A549 (cell line): ENCODE measurements around the gene PTPRN2. TPM values are rescaled to one million over a fixed set of nuclear protein-coding genes. Genes with fewer than 3 reads are reported as not detected.

ENCODE experiments used
- ATAC-seq, 2 experiments: fragments of 200-7000 bp in 1 of 2; fragments of >200 bp in 1 of 2; cut with Nextera tagmentation in 1 of 2; cut with Tn5 transposase in 1 of 2; 3 replicates each; pipeline versions ENCODE4 v1.8.0 to v1.9.1; 2018 to 2020; ENCODE audit warnings: mild to moderate bottlenecking in 1 of 2, moderate library complexity in 1 of 2
- CTCF ChIA-PET: fragments of 300-600 bp; sonication (Branson Sonifier 250); formaldehyde crosslinking; extraction: SDS; loops from one replicate; lab custom pipeline; 2021; ENCODE audit warnings: antibody characterized with exemption, inconsistent platforms; lab: Yijun Ruan, JAX
- POLR2A ChIA-PET: fragments of 350-600 bp; formaldehyde crosslinking; extraction: SDS; loops from one replicate; lab custom pipeline; 2021; ENCODE audit warnings: antibody characterized with exemption, inconsistent platforms; lab: Yijun Ruan, JAX
- DNase-seq, 2 experiments: peaks; one replicate each; pipeline versions ENCODE4 v3.0.0 to v3.0.0-alpha.2; 2011 to 2016; ENCODE audit warnings: low read depth in 1 of 2, low spot score in 1 of 2
- FAIRE-seq: peaks from 2 replicates; lab custom pipeline; 2011; peaks lifted over from hg19 to GRCh38; lab: Jason Lieb, UNC
- H3K27ac ChIP-seq, 2 experiments: fragments of >200 bp; sonication (Bioruptor Twin); formaldehyde crosslinking; 3 replicates each; pipeline ENCODE4 v1.5.1; 2016 to 2017
- H3K4me1 ChIP-seq: fragments of >200 bp; sonication (Bioruptor Twin); formaldehyde crosslinking; 3 replicates; pipeline ENCODE4 v1.6.1; 2016
- H3K4me2 ChIP-seq: fragments of >200 bp; sonication (Bioruptor Twin); formaldehyde crosslinking; 3 replicates; pipeline ENCODE4 v1.6.1; 2016
- H3K4me3 ChIP-seq: fragments of >200 bp; sonication (Bioruptor Twin); formaldehyde crosslinking; 3 replicates; pipeline ENCODE4 v1.5.1; 2016
- H3K9me3 ChIP-seq: fragments of >200 bp; sonication (Bioruptor Twin); formaldehyde crosslinking; 3 replicates; pipeline ENCODE4 v1.6.1; 2016
- CBX8 ChIP-seq: fragments of 200-600 bp; sonication (generic); IDR thresholded peaks from 2 replicates; pipeline ENCODE4 v1.6.1; 2016
- EHF ChIP-seq: fragments of 250-450 bp; sonication (Bioruptor Pico); IDR thresholded peaks from 2 replicates; pipeline ENCODE4 v1.5.0; 2020; ENCODE audit warnings: mild to moderate bottlenecking
- ESRRA ChIP-seq: fragments of 150-350 bp; IDR thresholded peaks from 2 replicates; pipeline ENCODE4 v1.6.1; 2014; ENCODE audit warnings: mild to moderate bottlenecking, low read length, borderline replicate concordance
- FOSL2 ChIP-seq, 2 experiments: fragments of 450-650 bp in 1 of 2; fragments of >200 bp in 1 of 2; sonication (Bioruptor Twin) in 1 of 2; formaldehyde crosslinking; IDR thresholded peaks; 2 replicates each; pipeline versions ENCODE4 v1.5.0 to v1.6.1; 2016 to 2020; ENCODE audit warnings: mild to moderate bottlenecking in 1 of 2, moderate library complexity in 1 of 2
- FOXS1 ChIP-seq: fragments of 250-450 bp; sonication (Bioruptor Pico); IDR thresholded peaks from 2 replicates; pipeline ENCODE4 v1.5.0; 2020; ENCODE audit warnings: mild to moderate bottlenecking, moderate library complexity
- GATA3 ChIP-seq: IDR thresholded peaks from 2 replicates; pipeline ENCODE4 v1.6.1; 2012; ENCODE audit warnings: borderline replicate concordance
- HDAC2 ChIP-seq: fragments of 200-600 bp; sonication (generic); IDR thresholded peaks from 2 replicates; pipeline ENCODE4 v1.6.1; 2016
- HOXA7 ChIP-seq: fragments of 250-450 bp; sonication (Bioruptor Pico); IDR thresholded peaks from 2 replicates; pipeline ENCODE4 v1.5.0; 2020; ENCODE audit warnings: mild to moderate bottlenecking, moderate library complexity
- HOXB13 ChIP-seq: fragments of 250-450 bp; sonication (Bioruptor Pico); IDR thresholded peaks from 2 replicates; pipeline ENCODE4 v1.5.0; 2020; ENCODE audit warnings: low read depth, mild to moderate bottlenecking, moderate library complexity
- JUN ChIP-seq, 2 experiments: fragments of >200 bp; sonication (Bioruptor Twin); formaldehyde crosslinking; IDR thresholded peaks; 2 replicates in 1 of 2; 3 replicates in 1 of 2; pipeline ENCODE4 v1.6.1; 2016 to 2017
- KDM1A ChIP-seq: fragments of 200-600 bp; sonication (generic); IDR thresholded peaks from 2 replicates; pipeline ENCODE4 v1.6.1; 2016; ENCODE audit warnings: low read depth, mild to moderate bottlenecking
- NFE2L2 ChIP-seq: fragments of 150-350 bp; conservative IDR thresholded peaks from 2 replicates; pipeline ENCODE4 v1.6.1; 2014; ENCODE audit warnings: low read length
- NPAS2 ChIP-seq: fragments of 250-450 bp; sonication (Bioruptor Pico); IDR thresholded peaks from 2 replicates; pipeline ENCODE4 v1.8.0; 2022; ENCODE audit warnings: mild to moderate bottlenecking, moderate library complexity, borderline replicate concordance
- POLR2A ChIP-seq: IDR thresholded peaks from 2 replicates; pipeline ENCODE4 v1.6.1; 2012; ENCODE audit warnings: mild to moderate bottlenecking, low read length
- RAD21 ChIP-seq, 2 experiments: fragments of >200 bp in 1 of 2; sonication (Bioruptor Twin) in 1 of 2; formaldehyde crosslinking in 1 of 2; IDR thresholded peaks in 1 of 2; conservative IDR thresholded peaks in 1 of 2; 2 replicates in 1 of 2; 3 replicates in 1 of 2; pipeline ENCODE4 v1.6.1; 2012 to 2018; ENCODE audit warnings: inconsistent platforms in 1 of 2
- RARB ChIP-seq: fragments of 250-450 bp; sonication (Bioruptor Pico); IDR thresholded peaks from 2 replicates; pipeline ENCODE4 v1.8.0; 2021; ENCODE audit warnings: mild to moderate bottlenecking, moderate library complexity
- RCOR1 ChIP-seq: fragments of 150-350 bp; IDR thresholded peaks from 2 replicates; pipeline ENCODE4 v1.6.1; 2014; ENCODE audit warnings: antibody characterized with exemption, low read length, low read depth
- RNF2 ChIP-seq: fragments of 200-600 bp; sonication (generic); IDR thresholded peaks from 2 replicates; pipeline ENCODE4 v1.6.1; 2016; ENCODE audit warnings: low read depth, mild to moderate bottlenecking, antibody characterized with exemption, moderate library complexity, borderline replicate concordance
- TP53 ChIP-seq: fragments of 250-450 bp; sonication (Bioruptor Pico); IDR thresholded peaks from 2 replicates; pipeline ENCODE4 v1.5.0; 2021; ENCODE audit warnings: mild to moderate bottlenecking, moderate library complexity
- ZNF302 ChIP-seq: fragments of 250-450 bp; sonication (Bioruptor Pico); IDR thresholded peaks from 2 replicates; pipeline ENCODE4 v1.9.0; 2021; ENCODE audit warnings: inconsistent platforms, mild to moderate bottlenecking, moderate library complexity
- ZSCAN20 ChIP-seq: fragments of 250-450 bp; sonication (Bioruptor Pico); IDR thresholded peaks from 2 replicates; pipeline ENCODE4 v1.8.0; 2022; ENCODE audit warnings: mild to moderate bottlenecking, moderate library complexity
- WGBS: methylation state at CpG from one replicate; pipeline ENCODE4 v1.1.6; 2017; ENCODE audit errors: missing lambda C conversion rate; 5-methylcytosine and 5-hydroxymethylcytosine counted together
- polyA plus RNA-seq, 4 experiments: library from polyadenylated mRNA; depleted of rRNA in 3 of 4; stranded (reverse); fragments of >200 nt; fragmentation: RNase III in 1 of 4; extraction: RNeasy Plus Mini Kit Qiagen cat#74134 plus additional on column Dnase treatment in 1 of 4; gene quantifications; 2 replicates in 3 of 4; 3 replicates in 1 of 4; pipeline ENCODE4 v1.2.3, GENCODE V29; 2011 to 2017
- TF ChIP-seq, protein P1 (sequence below): IDR thresholded peaks from 2 replicates; pipeline ENCODE4 v1.6.1; 2012
- TF ChIP-seq, protein P2 (sequence below): fragments of >200 bp; sonication (Bioruptor Twin); formaldehyde crosslinking; IDR thresholded peaks from 3 replicates; pipeline ENCODE4 v1.6.1; 2016
- TF ChIP-seq, protein P3 (sequence below): fragments of 250-450 bp; sonication (Bioruptor Pico); IDR thresholded peaks from 2 replicates; pipeline ENCODE4 v1.5.0; 2021; ENCODE audit warnings: mild to moderate bottlenecking, moderate library complexity, borderline replicate concordance
- TF ChIP-seq, protein P4 (sequence below): IDR thresholded peaks from 2 replicates; pipeline ENCODE4 v1.6.1; 2012; ENCODE audit warnings: low read depth, borderline replicate concordance
- TF ChIP-seq, protein P5 (sequence below): fragments of 200-600 bp; sonication (generic); IDR thresholded peaks from 2 replicates; pipeline ENCODE4 v1.6.1; 2016; ENCODE audit warnings: antibody characterized with exemption, mild to moderate bottlenecking, moderate library complexity

PTPRN2 gene
- polyA plus RNA-seq, 2 of the 4 experiments (the other 2 are of a cell fraction): 0.41 to 1.2 TPM

DNA sequence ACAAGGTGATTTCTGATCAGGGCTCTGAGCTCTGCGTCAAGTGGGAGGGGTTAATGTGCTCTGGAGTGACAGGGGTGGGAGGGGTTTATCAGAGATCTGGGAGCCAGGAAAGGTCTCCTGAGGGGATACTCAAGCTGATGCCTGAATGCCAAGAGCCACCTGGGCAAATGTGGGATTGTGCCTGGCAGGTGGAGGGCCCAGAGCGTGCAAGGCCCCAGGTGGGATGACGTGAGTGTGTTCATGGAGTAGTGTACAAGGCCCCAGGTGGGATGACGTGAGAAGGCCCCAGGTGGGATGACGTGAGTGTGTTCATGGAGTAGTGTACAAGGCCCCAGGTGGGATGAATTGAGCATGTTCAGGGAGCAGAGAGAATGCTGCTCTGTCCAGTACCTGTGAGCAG is 610.3 kb downstream of the PTPRN2 start:
- FAIRE-seq (no peak), DNase-seq (no peak), ATAC-seq (no peak)
- POLR2A ChIA-PET: no interaction called here
- Histone ChIP-seq H3K27ac (no peak overlapping the region), H3K9me3 (no peaks in the 10 kb centered on the region; the same call in 2 of the 3 replicates), H3K4me1 (no peaks in the 10 kb centered on the region), H3K4me2 (no peak overlapping the region), H3K4me3 (no peak overlapping the region)
- TF ChIP-seq ESRRA: no peak
- no peak for TF ChIP-seq JUN (IDR thresholded peaks at IDR 0.05)
- TF ChIP-seq, protein P1, sequence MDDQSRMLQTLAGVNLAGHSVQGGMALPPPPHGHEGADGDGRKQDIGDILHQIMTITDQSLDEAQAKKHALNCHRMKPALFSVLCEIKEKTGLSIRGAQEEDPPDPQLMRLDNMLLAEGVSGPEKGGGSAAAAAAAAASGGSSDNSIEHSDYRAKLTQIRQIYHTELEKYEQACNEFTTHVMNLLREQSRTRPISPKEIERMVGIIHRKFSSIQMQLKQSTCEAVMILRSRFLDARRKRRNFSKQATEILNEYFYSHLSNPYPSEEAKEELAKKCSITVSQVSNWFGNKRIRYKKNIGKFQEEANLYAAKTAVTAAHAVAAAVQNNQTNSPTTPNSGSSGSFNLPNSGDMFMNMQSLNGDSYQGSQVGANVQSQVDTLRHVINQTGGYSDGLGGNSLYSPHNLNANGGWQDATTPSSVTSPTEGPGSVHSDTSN: no peak
- no peak for TF ChIP-seq RNF2
- TF ChIP-seq POLR2A: no peak
- TF ChIP-seq, protein P2, sequence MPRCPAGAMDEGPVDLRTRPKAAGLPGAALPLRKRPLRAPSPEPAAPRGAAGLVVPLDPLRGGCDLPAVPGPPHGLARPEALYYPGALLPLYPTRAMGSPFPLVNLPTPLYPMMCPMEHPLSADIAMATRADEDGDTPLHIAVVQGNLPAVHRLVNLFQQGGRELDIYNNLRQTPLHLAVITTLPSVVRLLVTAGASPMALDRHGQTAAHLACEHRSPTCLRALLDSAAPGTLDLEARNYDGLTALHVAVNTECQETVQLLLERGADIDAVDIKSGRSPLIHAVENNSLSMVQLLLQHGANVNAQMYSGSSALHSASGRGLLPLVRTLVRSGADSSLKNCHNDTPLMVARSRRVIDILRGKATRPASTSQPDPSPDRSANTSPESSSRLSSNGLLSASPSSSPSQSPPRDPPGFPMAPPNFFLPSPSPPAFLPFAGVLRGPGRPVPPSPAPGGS: no peak
- TF ChIP-seq HDAC2: no peak
- TF ChIP-seq RARB: no peak
- no peak for TF ChIP-seq KDM1A
- no peak for TF ChIP-seq ZNF302
- TF ChIP-seq NFE2L2: no peak
- TF ChIP-seq, protein P3, sequence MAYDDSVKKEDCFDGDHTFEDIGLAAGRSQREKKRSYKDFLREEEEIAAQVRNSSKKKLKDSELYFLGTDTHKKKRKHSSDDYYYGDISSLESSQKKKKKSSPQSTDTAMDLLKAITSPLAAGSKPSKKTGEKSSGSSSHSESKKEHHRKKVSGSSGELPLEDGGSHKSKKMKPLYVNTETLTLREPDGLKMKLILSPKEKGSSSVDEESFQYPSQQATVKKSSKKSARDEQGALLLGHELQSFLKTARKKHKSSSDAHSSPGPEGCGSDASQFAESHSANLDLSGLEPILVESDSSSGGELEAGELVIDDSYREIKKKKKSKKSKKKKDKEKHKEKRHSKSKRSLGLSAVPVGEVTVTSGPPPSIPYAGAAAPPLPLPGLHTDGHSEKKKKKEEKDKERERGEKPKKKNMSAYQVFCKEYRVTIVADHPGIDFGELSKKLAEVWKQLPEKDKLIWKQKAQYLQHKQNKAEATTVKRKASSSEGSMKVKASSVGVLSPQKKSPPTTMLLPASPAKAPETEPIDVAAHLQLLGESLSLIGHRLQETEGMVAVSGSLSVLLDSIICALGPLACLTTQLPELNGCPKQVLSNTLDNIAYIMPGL: no peak
- CTCF ChIA-PET: interaction anchor here (0.7 to 0.9 kb wide), 2 partner anchors 12 to 14 kb away, joined by 3 read pairs; no protein-coding TSS in a partner anchor
- 75% methylated on average over 5 of the region's 5 CpGs for WGBS

DNA sequence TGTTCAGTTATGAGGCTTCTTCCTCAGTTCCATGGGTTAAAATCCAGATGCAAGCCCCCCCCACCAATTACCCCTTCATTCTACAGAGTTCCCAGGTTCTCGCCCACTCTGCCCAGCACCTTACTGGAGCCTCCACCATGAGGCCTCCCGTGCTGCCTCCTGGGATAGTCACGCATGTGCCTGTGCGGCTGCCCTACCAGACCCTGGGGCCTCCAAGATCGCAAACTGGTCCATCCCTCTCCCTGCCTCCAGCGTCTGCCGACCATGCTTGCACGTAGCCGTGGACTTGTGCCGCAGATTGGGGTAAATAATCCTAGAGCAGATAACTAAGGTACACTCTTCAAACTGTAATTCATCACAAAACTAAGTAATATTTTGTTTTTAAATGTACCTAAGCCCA is 611.2 kb downstream of the PTPRN2 start:
- H3K27ac ChIP-seq: no peak overlapping the region
- ChIA-PET CTCF (interaction anchor here (0.9 kb wide), 1 partner anchor 13 kb away, joined by 3 read pairs; no protein-coding TSS in a partner anchor), POLR2A (no interaction called here)
- no peaks in the 10 kb centered on the region; the same call in 2 of the 3 replicates for H3K9me3 ChIP-seq
- H3K4me2 ChIP-seq: no peak overlapping the region
- no peak for FAIRE-seq
- no peak overlapping the region for H3K4me3 ChIP-seq
- H3K4me1 ChIP-seq: no peaks in the 10 kb centered on the region
- 85% methylated on average over 8 of the region's 10 CpGs for WGBS
- no peak; a peak in 1 of 6 replicates for ATAC-seq
- no peak for DNase-seq
- TF ChIP-seq RCOR1 (no peak), HOXA7 (CRISPR knock-in tag) (no peak), TP53 (CRISPR knock-in tag) (no peak), FOXS1 (no peak), NPAS2 (CRISPR knock-in tag) (no peak), RARB (no peak), FOSL2 (IDR thresholded peaks at IDR 0.05) (no peak), FOSL2 (CRISPR knock-in tag; IDR thresholded peaks at IDR 0.05) (no peak), RAD21 (conservative IDR thresholded peaks at IDR 0.05 in 1 of 2, IDR thresholded peaks at IDR 0.05 in 1 of 2) (no peak), ZSCAN20 (CRISPR knock-in tag) (no peak), HOXB13 (CRISPR knock-in tag) (no peak), CBX8 (no peak), EHF (CRISPR knock-in tag) (no peak), GATA3 (no peak), NFE2L2 (no peak)
- TF ChIP-seq, protein P2: no peak
- TF ChIP-seq, protein P4, sequence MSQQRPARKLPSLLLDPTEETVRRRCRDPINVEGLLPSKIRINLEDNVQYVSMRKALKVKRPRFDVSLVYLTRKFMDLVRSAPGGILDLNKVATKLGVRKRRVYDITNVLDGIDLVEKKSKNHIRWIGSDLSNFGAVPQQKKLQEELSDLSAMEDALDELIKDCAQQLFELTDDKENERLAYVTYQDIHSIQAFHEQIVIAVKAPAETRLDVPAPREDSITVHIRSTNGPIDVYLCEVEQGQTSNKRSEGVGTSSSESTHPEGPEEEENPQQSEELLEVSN: no peak
- TF ChIP-seq, protein P3: no peak
- TF ChIP-seq, protein P5, sequence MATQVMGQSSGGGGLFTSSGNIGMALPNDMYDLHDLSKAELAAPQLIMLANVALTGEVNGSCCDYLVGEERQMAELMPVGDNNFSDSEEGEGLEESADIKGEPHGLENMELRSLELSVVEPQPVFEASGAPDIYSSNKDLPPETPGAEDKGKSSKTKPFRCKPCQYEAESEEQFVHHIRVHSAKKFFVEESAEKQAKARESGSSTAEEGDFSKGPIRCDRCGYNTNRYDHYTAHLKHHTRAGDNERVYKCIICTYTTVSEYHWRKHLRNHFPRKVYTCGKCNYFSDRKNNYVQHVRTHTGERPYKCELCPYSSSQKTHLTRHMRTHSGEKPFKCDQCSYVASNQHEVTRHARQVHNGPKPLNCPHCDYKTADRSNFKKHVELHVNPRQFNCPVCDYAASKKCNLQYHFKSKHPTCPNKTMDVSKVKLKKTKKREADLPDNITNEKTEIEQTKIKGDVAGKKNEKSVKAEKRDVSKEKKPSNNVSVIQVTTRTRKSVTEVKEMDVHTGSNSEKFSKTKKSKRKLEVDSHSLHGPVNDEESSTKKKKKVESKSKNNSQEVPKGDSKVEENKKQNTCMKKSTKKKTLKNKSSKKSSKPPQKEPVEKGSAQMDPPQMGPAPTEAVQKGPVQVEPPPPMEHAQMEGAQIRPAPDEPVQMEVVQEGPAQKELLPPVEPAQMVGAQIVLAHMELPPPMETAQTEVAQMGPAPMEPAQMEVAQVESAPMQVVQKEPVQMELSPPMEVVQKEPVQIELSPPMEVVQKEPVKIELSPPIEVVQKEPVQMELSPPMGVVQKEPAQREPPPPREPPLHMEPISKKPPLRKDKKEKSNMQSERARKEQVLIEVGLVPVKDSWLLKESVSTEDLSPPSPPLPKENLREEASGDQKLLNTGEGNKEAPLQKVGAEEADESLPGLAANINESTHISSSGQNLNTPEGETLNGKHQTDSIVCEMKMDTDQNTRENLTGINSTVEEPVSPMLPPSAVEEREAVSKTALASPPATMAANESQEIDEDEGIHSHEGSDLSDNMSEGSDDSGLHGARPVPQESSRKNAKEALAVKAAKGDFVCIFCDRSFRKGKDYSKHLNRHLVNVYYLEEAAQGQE: no peak
